Gastrocnemius medialis (tissue), 4 donors: ENCODE measurements around the gene HAVCR2.

Source experiments
- CTCF ChIP-seq, 5 experiments: fragments of 450-650 bp in 3 of 5; fragments of 200-600 bp in 2 of 5; sonication (generic) in 2 of 5; IDR thresholded peaks in 4 of 5; conservative IDR thresholded peaks in 1 of 5; 1 replicate in 4 of 5; 2 replicates in 1 of 5; pipeline ENCODE4 v1.5.1; 2016 to 2019; ENCODE audit warnings: antibody characterized with exemption in 5 of 5, mild to moderate bottlenecking in 3 of 5, moderate library complexity in 3 of 5
- POLR2A ChIP-seq, 2 donors: fragments of 450-650 bp; IDR thresholded peaks; one replicate each; pipeline ENCODE4 v1.6.1; 2017; ENCODE audit warnings: antibody characterized with exemption in 2 of 2, mild to moderate bottlenecking in 2 of 2, moderate library complexity in 2 of 2

DNA sequence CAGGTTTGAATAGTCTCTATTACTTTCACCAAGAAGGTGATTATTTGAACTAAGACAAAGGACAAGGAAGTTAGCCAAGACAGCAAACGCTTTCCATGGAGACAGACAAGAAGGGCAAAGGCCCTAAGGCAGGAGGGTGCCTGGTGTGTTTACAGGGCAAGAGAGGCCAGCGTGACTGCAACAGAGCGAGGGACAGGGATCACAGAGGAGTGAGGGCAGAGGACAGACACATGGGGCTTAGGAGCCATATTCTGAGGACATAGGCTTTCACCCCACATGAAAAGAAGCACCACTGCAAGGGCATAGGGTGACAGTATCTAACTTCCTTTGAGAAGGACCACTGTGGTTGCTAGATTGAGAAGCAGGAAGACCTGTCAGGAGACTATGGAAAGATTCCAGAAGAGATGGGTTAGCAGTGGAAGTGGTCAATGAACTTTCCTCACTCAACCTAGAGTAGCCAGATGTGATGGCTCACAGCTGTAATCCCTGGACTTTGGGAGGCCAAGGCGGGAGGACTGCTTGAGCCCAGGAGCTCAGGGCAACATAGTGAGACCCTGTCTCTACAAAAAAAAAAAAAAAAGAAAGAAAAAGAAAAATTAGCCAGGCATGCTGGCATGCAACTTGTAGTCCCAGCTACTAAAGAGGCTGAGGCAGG is 44.9 kb downstream of the HAVCR2 start:
- TF ChIP-seq CTCF (IDR thresholded peaks at IDR 0.05 in 4 of 5, conservative IDR thresholded peaks at IDR 0.05 in 1 of 5), result no peak
- no peak for TF ChIP-seq POLR2A (IDR thresholded peaks at IDR 0.05)
